GM21529 (cell line): ENCODE data around the gene BTAF1.
"Not testable (repeated sequence)": the region's sequence is repeated elsewhere in the genome, so short reads cannot be mapped to it uniquely, and the experiment has no call there.

Source experiments
- ATAC-seq: cut with Tn5 transposase; IDR thresholded peaks from one replicate; pipeline ENCODE4 v1.9.1; 2021; ENCODE audit not compliant: unreplicated experiment

BTAF1 gene

DNA sequence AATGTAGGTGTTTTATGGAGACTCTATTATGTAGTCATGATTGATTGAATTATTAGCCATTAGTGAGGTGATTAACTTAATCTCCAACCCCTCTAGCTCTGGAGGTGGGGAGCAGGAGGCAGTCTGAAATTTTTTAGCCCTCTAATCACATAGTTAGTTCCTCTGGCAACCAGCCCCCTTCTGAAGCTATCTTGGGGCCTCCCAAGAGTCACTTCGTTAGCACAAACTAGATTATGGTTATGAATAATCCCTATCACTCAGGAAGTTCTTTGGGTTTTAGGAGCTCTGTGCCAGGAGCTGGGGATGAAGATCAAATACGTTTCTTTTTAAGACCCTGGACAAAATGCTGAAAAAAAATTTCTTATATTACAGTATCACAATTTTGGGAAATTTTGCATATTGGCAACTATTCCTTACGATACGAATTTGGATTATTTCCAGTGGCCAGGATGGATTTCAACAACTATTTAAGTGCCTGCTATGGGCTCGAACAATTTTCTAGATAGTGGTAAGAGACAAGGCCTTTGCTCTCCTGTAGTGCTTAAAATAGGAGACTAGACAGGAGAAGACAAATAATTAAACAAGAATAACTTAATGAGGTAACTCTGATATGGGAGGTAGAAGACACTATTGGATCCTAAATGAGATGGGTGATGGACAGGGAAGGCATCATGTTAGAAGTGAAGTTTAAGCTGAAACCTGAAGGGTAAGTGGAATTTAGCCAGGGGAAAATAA, 52.9 kb downstream of the BTAF1 start:
- ATAC-seq = no peak

DNA sequence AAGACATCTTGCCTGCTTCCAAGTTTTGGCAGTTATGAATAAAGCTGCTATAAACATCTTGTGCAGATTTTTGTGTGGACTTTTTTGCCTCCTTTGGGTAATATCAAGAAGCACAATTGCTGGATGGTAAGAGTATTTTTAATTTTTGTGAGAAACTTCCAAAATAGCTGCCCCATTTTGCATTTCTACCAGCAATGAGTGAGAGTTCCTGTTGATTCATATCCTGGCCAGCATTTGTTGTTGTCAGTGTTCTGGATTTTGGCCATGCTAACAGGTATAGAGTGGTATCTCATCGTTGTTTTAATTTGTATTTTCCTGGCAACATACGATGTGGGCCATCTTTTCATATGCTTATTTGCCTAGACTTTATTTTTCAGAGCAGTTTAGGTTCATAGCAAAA, 53.9 kb downstream of the BTAF1 start:
- ATAC-seq = no peak

DNA sequence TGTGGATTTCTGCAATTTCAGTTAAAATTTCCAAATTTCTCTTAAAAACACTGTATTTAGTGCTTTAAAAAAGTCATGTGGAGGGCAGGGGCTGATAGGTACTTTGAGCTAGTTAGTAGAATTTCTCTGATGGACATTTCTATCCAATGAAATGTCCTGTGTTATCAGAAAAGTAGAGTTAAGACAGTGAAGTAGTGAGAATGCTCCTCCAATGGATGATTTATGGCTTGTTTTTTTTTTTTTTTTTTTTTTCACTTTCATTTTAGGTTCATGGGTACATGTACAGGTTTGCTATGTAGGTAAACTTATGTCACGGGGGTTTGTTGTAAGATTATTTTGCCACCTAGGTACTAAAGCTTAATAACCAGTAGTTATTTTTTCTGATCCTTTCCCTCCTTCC, 55.0 kb downstream of the BTAF1 start:
- no peak for ATAC-seq

DNA sequence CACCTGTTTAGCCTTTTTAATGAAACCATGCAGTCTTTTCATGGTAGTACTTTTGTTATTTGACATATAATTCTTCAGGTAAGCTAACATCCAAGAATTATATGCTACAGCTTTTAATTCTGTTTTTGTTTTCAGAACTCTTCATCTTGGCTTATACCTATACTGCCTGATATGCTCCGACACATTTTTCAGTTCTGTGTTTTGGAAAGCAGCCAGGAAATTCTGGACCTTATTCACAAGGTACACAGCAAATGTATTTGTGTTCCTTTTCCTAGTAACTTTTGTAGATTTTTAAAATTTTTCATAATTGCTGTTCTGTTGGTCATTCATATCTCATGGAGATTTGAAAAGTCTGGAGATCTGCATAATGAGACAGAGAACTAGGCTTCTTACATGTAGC, 56.7 kb downstream of the BTAF1 start:
- no peak for ATAC-seq

DNA sequence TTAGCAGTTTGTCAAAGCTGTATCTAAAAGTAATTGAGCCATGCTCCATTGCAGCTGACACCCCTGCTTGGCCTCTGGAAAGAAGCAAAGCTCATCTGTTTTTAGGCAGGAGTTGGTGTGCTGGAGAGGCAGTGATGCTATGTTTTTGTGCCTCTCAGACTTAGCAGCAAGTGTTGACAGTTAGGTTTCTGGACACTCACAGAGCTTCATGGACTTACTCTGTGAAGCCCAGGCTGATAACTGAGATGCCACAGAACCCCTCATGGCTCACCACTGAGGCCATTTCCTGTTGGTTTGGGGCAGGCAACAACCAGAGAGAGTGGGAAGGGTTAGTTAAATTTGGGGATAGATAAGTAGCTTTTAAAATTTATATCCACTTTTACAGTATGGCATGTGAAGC, 59.8 kb downstream of the BTAF1 start:
- no peak for ATAC-seq

DNA sequence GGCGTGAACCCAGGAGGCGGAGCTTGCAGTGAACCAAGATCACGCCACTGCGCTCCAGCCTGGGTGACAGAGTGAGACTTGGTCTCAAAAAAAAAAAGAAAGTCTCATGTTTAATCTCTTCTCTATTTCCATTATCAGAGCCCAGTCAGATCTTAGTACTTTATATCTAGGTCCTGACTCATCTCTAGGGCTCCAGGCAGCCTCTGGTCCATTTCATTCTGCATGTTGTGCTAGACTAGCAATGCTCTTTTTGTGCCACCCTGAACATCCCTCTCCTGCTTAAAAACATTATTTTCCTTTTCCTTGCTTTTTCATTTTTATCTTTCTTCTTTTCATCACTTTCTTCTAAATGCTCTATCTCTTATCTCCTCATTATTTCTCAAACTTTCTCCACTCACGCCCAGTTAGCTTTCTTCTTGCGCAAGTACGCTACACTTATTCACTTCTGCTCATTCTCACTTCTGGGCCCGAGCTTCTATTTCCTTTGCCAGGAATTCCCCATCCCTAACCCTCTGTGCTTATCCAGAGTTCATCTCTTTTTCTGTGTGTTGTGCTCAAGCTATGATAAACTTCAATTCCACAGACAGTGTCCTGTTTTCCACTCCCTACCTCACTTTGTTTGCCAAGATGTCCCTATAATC, 63.9 kb downstream of the BTAF1 start:
- no peak for ATAC-seq

DNA sequence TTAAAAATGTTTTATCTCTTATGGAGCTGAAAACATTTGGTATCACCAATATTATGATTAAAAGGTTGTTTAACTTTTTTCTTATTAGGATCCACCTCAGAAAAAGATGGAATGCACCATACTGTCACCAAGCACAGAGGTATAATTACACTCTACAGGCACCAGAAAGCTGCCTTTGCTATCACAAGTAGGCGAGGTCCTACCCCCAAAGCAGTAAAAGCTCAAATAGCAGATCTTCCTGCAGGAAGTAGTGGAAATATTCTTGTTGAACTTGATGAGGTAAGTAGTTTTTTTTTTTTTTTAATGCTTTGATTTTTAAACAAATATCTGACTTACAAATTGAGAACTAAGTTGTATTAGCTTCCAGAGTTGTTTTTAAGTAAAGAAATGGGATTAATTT, 68.5 kb downstream of the BTAF1 start:
- ATAC-seq = no peak

DNA sequence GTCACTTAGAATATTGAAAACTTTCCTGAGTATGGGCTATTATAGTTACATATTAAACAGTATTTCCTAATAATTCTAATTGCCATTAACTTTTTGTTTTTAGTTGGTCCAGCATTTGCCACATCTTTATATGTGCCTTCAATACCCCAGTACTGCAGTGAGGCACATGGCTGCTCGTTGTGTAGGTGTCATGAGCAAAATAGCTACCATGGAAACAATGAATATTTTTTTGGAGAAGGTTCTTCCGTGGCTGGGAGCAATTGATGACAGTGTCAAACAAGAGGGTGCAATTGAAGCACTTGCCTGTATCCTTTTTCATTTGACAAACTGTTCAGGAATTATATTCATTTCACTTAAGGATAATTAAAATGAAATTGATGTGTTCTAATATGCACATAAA, 72.7 kb downstream of the BTAF1 start:
- ATAC-seq = no peak

DNA sequence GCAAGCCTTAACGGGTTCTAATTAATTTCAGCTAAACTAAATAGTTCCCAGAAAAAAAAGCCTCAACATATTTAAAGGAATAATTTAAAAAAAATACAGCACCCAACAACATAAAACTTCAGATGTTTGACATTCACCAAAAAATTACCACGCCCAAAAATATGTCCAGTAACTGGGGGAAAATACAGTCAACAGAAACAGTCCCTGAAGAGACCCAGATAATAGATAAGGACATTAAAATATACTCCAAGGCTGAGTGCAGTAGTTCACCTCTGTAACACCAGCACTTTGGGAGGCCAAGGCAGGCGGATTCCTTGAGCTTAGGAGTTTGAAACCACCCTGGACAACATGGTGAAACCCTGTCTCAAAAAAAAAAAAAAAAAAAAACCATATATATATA, 78.0 kb downstream of the BTAF1 start:
- no peak for ATAC-seq

DNA sequence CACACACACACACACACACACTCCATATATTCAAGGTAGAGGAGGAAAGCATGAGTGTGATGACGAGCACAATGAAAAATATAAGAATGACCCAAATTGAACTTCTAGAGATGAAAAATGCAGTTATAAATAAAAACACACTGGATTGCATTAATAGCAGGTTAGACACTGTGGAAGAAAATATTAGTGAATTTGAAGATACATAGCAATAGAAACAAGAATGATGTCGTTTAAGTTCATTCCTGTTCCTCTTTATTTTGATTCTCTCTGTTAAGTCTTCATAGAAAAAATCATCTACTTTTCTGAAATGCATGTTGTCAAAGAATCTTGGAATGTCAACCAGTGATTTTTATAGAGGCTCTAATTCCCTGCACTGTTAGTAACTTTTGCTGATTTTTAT, 78.4 kb downstream of the BTAF1 start:
- ATAC-seq = no peak

DNA sequence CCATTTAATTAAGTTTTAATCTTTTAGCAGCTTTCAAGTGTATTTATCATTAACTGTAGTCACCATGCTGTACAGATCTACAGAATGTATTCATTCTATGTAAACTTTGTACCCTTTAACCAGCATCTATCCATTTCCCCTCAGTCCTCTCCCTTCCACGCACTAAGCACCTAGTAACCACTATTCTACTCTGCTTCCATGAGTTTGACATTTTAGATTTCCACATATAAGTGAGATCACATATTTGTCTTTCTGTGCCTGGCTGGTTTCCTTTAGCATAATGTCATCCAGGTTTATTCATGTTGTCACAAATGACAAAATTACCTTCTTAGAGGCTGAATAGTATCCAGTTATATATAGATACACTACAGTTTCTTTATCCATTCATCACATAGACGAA, 79.7 kb downstream of the BTAF1 start:
- no peak for ATAC-seq

DNA sequence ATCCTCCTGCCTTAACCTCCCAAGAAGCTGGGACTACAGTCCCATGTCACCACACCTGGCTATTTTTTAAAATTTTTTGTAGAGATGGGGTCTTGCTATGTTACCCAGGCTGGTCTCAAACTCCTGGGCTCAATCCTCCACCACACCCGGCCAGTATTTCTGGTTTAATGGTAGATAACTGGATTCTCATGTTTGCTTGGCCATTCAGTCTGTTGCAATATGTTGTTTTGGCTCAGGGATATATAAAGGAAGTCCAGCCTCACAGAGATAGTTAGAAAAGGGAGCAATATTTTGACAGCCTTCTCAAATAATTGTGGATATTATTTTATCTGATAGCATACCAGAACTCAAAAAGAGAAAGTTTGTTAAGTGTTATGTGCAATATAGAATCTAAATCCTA, 82.4 kb downstream of the BTAF1 start:
- no peak for ATAC-seq

DNA sequence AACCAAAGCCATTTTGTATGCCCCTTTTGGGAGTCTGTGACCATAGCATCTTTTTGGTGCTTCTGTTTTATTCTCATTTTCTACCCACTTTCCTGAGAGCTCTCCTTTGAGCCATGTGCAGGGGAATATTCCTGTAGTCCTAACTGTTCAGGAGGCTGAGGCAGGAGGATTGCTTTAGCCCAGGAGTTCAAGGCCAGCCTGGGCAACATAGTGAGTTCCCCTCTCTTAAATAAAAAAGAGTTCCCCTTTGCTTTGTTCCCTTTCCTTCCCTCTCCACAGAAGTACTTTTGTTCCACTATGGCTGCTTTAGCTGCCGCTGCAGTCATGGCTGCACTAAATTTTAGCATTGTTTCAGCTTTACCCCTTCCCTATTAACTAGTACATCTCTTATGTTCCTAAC, 85.9 kb downstream of the BTAF1 start:
- no peak for ATAC-seq

DNA sequence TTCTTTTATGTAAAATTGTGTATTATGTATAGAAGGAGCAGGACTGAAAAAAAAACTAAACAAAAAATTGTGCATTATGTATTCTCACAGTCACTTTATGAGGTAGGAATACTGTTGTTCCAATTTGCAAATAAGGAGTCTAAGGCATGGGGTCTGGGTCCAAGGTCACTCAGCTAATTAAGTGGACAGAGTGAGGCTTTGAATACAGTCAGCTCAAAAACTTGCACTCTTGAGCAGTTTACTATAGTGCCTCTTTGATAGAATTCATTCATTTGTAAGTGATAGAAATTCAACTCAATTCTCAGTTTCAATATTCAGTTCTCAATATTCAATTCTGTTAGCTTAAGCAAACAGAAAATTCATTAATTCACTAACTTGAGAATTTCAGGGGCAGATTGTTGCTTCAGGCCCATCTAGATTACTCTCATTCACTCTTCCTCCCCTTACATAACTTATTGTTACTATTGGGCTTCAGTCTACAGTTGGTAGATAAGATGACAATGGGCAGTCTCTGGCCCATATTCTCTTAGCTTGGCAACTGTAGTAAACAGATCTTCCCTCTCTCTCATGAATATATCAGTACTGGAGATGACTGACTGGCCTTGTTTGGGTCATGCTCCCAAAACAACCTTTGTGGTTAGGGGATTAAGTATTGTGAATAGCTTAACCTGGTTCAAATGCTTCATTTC, 86.6 kb downstream of the BTAF1 start:
- ATAC-seq = no peak

DNA sequence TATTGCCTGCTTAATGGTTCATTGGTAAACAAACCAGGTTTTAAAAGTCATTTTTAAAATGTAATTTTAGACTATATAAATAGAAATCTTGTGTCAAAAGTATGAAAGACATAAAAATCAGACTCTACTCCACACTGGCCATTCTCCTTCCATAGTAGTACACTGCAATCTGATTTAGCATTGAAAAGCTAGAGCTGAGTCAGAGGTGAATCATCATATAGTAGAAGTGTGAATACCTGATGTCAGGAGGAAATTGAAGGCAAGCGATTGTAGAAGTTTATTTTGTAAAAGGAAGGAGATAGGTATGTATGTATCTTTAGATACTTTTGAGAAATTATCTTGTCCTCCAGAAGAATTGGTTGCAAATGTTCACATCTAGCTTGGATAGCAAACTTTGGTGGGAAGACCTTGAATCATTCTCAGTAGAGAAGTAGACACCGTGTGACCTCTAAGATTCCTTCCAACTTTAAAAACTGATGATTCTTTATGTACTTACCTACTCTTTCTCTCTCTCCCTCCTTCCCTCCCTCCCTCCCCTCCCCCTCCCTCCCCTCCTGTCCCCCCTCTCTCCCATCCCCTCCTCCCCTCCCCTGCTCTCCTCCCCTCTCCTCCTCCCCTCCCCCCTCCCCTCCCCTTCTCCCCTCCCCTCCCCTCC, 88.1 kb downstream of the BTAF1 start:
- no peak for ATAC-seq

DNA sequence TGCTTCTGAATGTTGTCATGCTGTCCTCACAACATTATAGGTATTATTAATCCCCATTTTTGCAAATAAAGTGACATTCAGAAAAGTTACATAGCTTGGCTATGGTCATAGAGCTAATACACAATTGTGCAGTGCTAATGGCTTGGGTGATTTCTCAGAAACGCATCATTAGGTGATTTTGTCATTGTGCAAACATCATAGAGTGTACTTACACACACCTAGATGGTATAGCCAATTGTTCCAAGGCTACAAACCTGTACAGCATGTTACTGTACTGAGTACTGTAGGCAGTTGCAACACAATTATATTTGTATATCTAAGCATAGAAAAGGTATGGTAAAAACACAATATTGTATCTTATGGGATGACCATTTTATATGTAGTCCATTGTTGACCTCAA, 91.0 kb downstream of the BTAF1 start:
- no peak for ATAC-seq

DNA sequence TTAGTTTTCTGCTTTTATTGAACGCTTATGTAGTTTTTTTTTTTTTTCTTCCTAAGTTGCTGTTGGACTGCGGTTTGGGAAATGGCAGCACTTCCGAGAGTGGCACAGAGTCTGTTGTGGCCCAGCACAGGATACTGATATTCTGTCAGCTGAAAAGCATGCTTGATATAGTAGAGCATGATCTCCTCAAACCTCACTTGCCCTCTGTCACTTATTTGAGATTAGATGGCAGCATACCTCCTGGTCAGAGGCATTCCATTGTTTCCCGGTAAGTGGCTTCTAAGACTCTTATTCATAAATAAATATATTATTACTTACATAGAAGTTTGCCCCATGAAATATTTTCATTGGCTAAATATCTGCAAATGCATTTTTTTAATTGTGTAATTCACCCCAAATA, 101.1 kb downstream of the BTAF1 start:
- no peak for ATAC-seq

DNA sequence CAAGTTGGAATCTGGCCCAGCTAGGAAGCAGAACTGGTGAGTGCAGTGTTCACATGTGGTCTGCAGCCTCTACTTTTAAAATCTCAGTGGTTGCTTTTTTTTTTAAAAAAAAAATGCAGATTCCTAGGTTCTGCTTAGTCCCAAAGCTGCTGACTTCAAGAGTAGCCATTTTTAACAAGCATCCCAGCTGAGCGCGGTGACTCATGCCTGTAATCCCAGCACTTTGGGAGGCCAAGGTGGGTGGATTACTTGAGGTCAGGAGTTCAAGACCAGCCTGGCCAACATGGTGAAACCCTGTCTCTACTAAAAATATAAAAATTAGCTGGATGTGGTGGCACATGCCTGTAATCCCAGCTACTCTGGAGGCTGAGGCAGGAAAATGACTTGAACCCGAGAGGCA, 101.8 kb downstream of the BTAF1 start:
- not testable (repeated sequence) for ATAC-seq

DNA sequence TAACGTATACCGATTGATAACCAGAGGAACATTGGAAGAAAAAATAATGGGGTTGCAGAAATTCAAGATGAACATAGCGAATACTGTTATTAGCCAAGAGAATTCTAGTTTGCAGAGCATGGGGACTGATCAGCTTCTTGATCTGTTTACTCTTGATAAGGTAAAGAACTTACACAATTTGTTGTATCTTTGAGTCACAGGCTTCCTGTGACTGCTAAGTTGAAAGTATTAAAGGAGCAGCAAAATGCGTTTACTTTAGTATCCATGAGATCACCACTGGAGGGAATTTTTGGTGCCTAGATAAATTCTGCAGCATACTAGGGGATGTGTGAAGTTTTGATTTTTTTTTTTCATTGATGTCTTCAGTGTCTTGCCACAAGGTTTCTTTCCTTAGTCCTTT, 103.6 kb downstream of the BTAF1 start:
- ATAC-seq = no peak

DNA sequence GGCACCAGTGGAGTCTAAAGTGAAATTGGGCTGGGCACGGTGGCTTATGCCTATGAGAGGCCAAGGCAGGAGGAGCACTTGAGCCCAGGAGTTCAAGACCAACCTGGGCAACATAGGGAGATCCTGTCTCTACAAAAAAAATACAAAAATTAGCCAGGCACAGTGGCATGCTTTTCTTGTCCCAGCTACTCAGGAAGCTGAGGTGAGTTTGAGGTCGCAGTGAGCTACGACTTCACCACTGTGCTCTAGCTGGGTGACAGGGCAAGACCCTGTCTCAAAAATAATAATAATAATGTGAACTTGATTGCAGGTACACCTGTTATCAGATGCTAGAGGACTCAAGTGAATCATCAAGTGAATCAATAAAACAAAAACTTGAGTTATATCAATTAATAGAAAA, 108.0 kb downstream of the BTAF1 start:
- no peak for ATAC-seq

DNA sequence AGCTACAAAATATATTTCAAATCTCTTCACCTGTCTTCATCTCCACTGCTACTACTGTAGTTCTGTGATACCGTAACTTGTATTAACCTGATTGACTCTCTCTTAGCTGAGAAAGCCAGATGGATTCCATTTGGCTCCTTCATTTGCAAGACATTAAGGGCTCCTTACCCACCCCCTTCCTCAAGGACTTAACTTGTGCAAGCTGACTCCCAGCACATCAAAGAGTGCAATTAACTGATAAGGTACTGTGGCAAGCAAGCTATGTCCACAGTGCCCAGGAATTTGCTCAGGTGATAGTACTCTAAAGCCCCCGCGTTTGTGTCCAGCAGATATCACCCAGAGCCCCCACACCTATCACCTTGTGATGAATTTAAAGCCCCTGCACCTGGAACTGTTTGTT, 109.5 kb downstream of the BTAF1 start:
- ATAC-seq = not testable (repeated sequence)

DNA sequence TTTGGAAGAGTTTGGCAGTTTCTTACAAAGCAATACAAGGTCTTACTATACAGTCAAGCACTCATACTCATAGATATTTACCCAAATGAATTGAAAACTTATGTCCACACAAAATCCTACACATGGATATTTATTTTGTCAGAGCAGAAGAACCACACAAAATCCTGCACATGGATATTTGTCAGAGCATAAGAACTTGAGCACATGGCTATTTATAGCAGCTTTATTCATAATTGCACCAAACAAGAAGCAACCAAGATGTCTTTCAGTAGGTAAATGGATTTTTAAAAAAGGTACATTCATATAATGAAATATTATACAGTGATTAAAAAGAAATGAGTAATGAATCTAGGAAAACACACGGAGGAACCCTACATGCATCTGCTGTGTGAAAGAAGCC, 115.4 kb downstream of the BTAF1 start:
- ATAC-seq = no peak
